ENCODE results near the gene TENM4. TPM values are rescaled to one million over a fixed set of nuclear protein-coding genes. Genes with fewer than 3 reads are reported as not detected.

The TENM4 gene
- total and polyA plus RNA-seq, 4 donors, result 0.02 to 0.33 (median 0.14) TPM

DNA sequence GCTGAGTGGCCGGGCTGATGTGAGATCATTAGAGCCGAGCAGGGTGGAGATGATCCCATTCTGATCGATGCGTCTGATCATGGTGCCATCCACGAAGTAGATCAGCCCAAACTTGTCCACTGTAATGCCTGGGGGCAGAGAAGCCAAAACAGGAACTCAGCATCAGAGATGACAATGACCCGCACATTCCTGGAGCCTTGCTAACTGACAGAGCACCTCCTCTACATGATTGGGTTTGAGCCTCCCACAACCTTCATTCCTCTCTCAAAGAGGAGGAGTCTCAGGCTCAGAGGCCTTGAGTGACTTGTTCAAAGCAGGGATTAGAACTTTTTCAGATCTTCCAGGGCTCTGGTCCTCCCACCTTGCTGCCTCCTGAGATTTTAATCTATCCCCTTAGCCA, 732.4 kb downstream of the TENM4 start:
- H3K9me3 ChIP-seq (ENCODE audit: control insufficient read depth in 4 of 4, low read length in 3 of 4), result no peaks in the 10 kb centered on the region
- H3K27ac ChIP-seq (ENCODE audit: low read depth in 1 of 2, low read length in 2 of 2), result no peak overlapping the region
- no peaks in the 10 kb centered on the region for H3K27me3 ChIP-seq (ENCODE audit: control insufficient read depth in 4 of 4, insufficient read depth in 4 of 4, low read length in 3 of 4)
- no peak overlapping the region for H3K9ac ChIP-seq (ENCODE audit: low read depth in 1 of 2, low read length in 2 of 2)
- no peaks in the 10 kb centered on the region for H3K4me1 ChIP-seq (ENCODE audit: control insufficient read depth in 4 of 4, insufficient read depth in 4 of 4, low read length in 3 of 4)
- TF ChIP-seq JUND (IDR thresholded peaks at IDR 0.05), result no peak
- WGBS, result 91% methylated on average over 6 of the region's 6 CpGs
- no peak overlapping the region for H3K4me3 ChIP-seq (ENCODE audit: low read depth in 1 of 3, low read length in 3 of 3)
- H3K36me3 ChIP-seq (ENCODE audit: control insufficient read depth in 4 of 4, insufficient read depth in 3 of 4, low read depth in 1 of 4, low read length in 3 of 4), result no peaks in the 10 kb centered on the region
- no peak for DNase-seq (ENCODE audit: low spot score)

- TF ChIP-seq RXRA (IDR thresholded peaks at IDR 0.05), result no peak
- TF ChIP-seq MAX (IDR thresholded peaks at IDR 0.05), result no peak
- TF ChIP-seq RAD21 (IDR thresholded peaks at IDR 0.05), result no peak
- TF ChIP-seq SP1 (IDR thresholded peaks at IDR 0.05), result no peak
- no peak for TF ChIP-seq JUND (IDR thresholded peaks at IDR 0.05)
- TF ChIP-seq EGR1 (IDR thresholded peaks at IDR 0.05; ENCODE audit: low read depth in 2 of 2), result no peak
- TF ChIP-seq TAF1 (conservative IDR thresholded peaks at IDR 0.05), result no peak
- TF ChIP-seq, protein P1, sequence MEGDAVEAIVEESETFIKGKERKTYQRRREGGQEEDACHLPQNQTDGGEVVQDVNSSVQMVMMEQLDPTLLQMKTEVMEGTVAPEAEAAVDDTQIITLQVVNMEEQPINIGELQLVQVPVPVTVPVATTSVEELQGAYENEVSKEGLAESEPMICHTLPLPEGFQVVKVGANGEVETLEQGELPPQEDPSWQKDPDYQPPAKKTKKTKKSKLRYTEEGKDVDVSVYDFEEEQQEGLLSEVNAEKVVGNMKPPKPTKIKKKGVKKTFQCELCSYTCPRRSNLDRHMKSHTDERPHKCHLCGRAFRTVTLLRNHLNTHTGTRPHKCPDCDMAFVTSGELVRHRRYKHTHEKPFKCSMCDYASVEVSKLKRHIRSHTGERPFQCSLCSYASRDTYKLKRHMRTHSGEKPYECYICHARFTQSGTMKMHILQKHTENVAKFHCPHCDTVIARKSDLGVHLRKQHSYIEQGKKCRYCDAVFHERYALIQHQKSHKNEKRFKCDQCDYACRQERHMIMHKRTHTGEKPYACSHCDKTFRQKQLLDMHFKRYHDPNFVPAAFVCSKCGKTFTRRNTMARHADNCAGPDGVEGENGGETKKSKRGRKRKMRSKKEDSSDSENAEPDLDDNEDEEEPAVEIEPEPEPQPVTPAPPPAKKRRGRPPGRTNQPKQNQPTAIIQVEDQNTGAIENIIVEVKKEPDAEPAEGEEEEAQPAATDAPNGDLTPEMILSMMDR (IDR thresholded peaks at IDR 0.05; ENCODE audit: low read depth, low read length, missing input control), result no peak
- no peak for TF ChIP-seq ZBTB33 (IDR thresholded peaks at IDR 0.05)
- TF ChIP-seq GABPA (IDR thresholded peaks at IDR 0.05 in 1 of 2, conservative IDR thresholded peaks at IDR 0.05 in 1 of 2), result no peak
- no peak for TF ChIP-seq FOXA1 (IDR thresholded peaks at IDR 0.05)
- TF ChIP-seq YY1 (IDR thresholded peaks at IDR 0.05), result no peak
- TF ChIP-seq ATF3 (IDR thresholded peaks at IDR 0.05), result no peak
- TF ChIP-seq HNF4A (conservative IDR thresholded peaks at IDR 0.05), result no peak
- TF ChIP-seq HNF4G (IDR thresholded peaks at IDR 0.05), result no peak
- TF ChIP-seq NR2F2 (IDR thresholded peaks at IDR 0.05), result no peak
- no peak for TF ChIP-seq FOXA2 (IDR thresholded peaks at IDR 0.05)
- Histone ChIP-seq H3K4me3 (ENCODE audit: low read depth in 1 of 3, low read length in 3 of 3) (no peak overlapping the region), H3K36me3 (ENCODE audit: control insufficient read depth in 4 of 4, insufficient read depth in 3 of 4, low read depth in 1 of 4, low read length in 3 of 4) (no peaks in the 10 kb centered on the region), H3K9ac (ENCODE audit: low read depth in 1 of 2, low read length in 2 of 2) (no peak overlapping the region), H3K4me1 (ENCODE audit: control insufficient read depth in 4 of 4, insufficient read depth in 4 of 4, low read length in 3 of 4) (no peaks in the 10 kb centered on the region), H3K27me3 (ENCODE audit: control insufficient read depth in 4 of 4, insufficient read depth in 4 of 4, low read length in 3 of 4) (no peaks in the 10 kb centered on the region), H3K27ac (ENCODE audit: low read depth in 1 of 2, low read length in 2 of 2) (no peak overlapping the region), H3K9me3 (ENCODE audit: control insufficient read depth in 4 of 4, low read length in 3 of 4) (no peaks in the 10 kb centered on the region)
- WGBS, result 92% methylated on average over 6 of the region's 6 CpGs
- no peak for DNase-seq (ENCODE audit: low spot score)
Observed at GRCh38 chr11:78706551-78706950, 734.3 kb downstream of the TENM4 start.

GRCh38 chr11:78704811-78705210, 736.0 kb downstream of the TENM4 start:
- H3K27ac ChIP-seq (ENCODE audit: low read depth in 1 of 2, low read length in 2 of 2), result no peak overlapping the region
- DNase-seq (ENCODE audit: low spot score), result no peak
- H3K9me3 ChIP-seq (ENCODE audit: control insufficient read depth in 4 of 4, low read length in 3 of 4), result no peaks in the 10 kb centered on the region
- no peak overlapping the region for H3K9ac ChIP-seq (ENCODE audit: low read depth in 1 of 2, low read length in 2 of 2)
- no peak overlapping the region for H3K4me3 ChIP-seq (ENCODE audit: low read depth in 1 of 3, low read length in 3 of 3)
- H3K27me3 ChIP-seq (ENCODE audit: control insufficient read depth in 4 of 4, insufficient read depth in 4 of 4, low read length in 3 of 4), result no peaks in the 10 kb centered on the region
- no peak for TF ChIP-seq RXRA (IDR thresholded peaks at IDR 0.05)
- no peak for TF ChIP-seq EGR1 (IDR thresholded peaks at IDR 0.05; ENCODE audit: low read depth in 2 of 2)
- no peak for TF ChIP-seq GABPA (IDR thresholded peaks at IDR 0.05 in 1 of 2, conservative IDR thresholded peaks at IDR 0.05 in 1 of 2)
- no peak for TF ChIP-seq YY1 (IDR thresholded peaks at IDR 0.05)
- TF ChIP-seq TAF1 (conservative IDR thresholded peaks at IDR 0.05), result no peak
- no peak for TF ChIP-seq HNF4A (conservative IDR thresholded peaks at IDR 0.05)
- TF ChIP-seq MAX (IDR thresholded peaks at IDR 0.05), result no peak
- TF ChIP-seq HNF4G (IDR thresholded peaks at IDR 0.05), result no peak
- TF ChIP-seq RAD21 (IDR thresholded peaks at IDR 0.05), result no peak
- no peak for TF ChIP-seq JUND (IDR thresholded peaks at IDR 0.05)
- TF ChIP-seq FOXA1 (IDR thresholded peaks at IDR 0.05), result no peak
- TF ChIP-seq REST (IDR thresholded peaks at IDR 0.05), result no peak
- TF ChIP-seq FOXA2 (IDR thresholded peaks at IDR 0.05), result no peak
- TF ChIP-seq SP1 (IDR thresholded peaks at IDR 0.05), result no peak
- WGBS, result 87% methylated on average over 8 of the region's 8 CpGs
- no peaks in the 10 kb centered on the region for H3K36me3 ChIP-seq (ENCODE audit: control insufficient read depth in 4 of 4, insufficient read depth in 3 of 4, low read depth in 1 of 4, low read length in 3 of 4)
- H3K4me1 ChIP-seq (ENCODE audit: control insufficient read depth in 4 of 4, insufficient read depth in 4 of 4, low read length in 3 of 4), result no peaks in the 10 kb centered on the region
